Measurements from ENCODE around the gene MRPL55. TPM values are rescaled to one million over a fixed set of nuclear protein-coding genes. Genes with fewer than 3 reads are reported as not detected.

The MRPL55 gene
- total RNA-seq, 1 donor from 2014 or later: 130 TPM

- H3K4me3 ChIP-seq (ENCODE audit: low read depth, low read length): no peak overlapping the region
- no peak for DNase-seq (ENCODE audit: low read depth)
- TF ChIP-seq, protein P1, sequence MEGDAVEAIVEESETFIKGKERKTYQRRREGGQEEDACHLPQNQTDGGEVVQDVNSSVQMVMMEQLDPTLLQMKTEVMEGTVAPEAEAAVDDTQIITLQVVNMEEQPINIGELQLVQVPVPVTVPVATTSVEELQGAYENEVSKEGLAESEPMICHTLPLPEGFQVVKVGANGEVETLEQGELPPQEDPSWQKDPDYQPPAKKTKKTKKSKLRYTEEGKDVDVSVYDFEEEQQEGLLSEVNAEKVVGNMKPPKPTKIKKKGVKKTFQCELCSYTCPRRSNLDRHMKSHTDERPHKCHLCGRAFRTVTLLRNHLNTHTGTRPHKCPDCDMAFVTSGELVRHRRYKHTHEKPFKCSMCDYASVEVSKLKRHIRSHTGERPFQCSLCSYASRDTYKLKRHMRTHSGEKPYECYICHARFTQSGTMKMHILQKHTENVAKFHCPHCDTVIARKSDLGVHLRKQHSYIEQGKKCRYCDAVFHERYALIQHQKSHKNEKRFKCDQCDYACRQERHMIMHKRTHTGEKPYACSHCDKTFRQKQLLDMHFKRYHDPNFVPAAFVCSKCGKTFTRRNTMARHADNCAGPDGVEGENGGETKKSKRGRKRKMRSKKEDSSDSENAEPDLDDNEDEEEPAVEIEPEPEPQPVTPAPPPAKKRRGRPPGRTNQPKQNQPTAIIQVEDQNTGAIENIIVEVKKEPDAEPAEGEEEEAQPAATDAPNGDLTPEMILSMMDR (conservative IDR thresholded peaks at IDR 0.05; ENCODE audit: low read depth, low read length): no peak
Measured at GRCh38 chr1:228079601-228080263, 29.4 kb downstream of the MRPL55 start.

GRCh38 chr1:228079013-228079412 lies 30.1 kb downstream of the MRPL55 start:
- TF ChIP-seq, protein P1 (conservative IDR thresholded peaks at IDR 0.05; ENCODE audit: low read depth, low read length): no peak
- no peak overlapping the region for H3K4me3 ChIP-seq (ENCODE audit: low read depth, low read length)

GRCh38 chr1:228077565-228078330 lies 31.4 kb downstream of the MRPL55 start:
- TF ChIP-seq, protein P1 (conservative IDR thresholded peaks at IDR 0.05; ENCODE audit: low read depth, low read length): no peak
- no peak overlapping the region for H3K4me3 ChIP-seq (ENCODE audit: low read depth, low read length)
- no peak for DNase-seq (ENCODE audit: low read depth)

More at GRCh38 chr1:228079013-228079412, 30.1 kb downstream of the MRPL55 start:
- DNase-seq (ENCODE audit: low read depth): no peak

DNA sequence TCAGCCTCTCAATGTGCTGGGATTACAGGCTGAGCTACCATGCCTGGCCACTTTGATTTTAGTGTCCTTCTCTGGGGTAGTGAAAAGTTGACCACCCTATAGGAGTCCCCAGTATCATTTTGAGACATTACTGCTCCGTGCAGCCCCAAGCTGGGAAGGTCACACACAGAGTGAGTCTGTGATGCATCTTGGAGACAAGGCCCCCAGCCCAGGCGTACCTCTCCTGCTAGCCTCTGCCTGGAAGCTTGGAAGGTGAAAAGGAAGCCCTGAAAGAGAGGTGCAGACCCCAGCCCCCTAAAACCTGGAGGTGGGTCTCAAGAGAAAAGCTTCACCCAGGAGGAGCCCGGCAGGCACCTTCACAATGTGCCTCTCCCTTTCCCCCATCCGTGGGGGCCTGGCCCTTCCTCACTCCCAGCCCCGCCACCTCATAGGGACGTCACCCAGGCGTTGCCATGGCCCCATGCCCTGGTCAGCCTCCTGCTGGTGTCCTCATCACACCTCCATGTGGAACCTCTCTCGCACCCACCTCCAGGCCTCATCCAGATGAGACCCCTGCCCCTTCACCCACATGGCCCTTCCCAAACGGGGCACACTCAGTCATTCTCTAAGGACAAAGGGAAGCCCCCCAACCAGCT lies 32.2 kb downstream of the MRPL55 start:
- TF ChIP-seq, protein P1 (conservative IDR thresholded peaks at IDR 0.05; ENCODE audit: low read depth, low read length): no peak
- no peak overlapping the region for H3K4me3 ChIP-seq (ENCODE audit: low read depth, low read length)
- DNase-seq (ENCODE audit: low read depth): no peak

GRCh38 chr1:228075801-228076271 lies 33.3 kb downstream of the MRPL55 start:
- no peak for DNase-seq (ENCODE audit: low read depth)
- no peak overlapping the region for H3K4me3 ChIP-seq (ENCODE audit: low read depth, low read length)
- TF ChIP-seq, protein P1 (conservative IDR thresholded peaks at IDR 0.05; ENCODE audit: low read depth, low read length): no peak

DNA sequence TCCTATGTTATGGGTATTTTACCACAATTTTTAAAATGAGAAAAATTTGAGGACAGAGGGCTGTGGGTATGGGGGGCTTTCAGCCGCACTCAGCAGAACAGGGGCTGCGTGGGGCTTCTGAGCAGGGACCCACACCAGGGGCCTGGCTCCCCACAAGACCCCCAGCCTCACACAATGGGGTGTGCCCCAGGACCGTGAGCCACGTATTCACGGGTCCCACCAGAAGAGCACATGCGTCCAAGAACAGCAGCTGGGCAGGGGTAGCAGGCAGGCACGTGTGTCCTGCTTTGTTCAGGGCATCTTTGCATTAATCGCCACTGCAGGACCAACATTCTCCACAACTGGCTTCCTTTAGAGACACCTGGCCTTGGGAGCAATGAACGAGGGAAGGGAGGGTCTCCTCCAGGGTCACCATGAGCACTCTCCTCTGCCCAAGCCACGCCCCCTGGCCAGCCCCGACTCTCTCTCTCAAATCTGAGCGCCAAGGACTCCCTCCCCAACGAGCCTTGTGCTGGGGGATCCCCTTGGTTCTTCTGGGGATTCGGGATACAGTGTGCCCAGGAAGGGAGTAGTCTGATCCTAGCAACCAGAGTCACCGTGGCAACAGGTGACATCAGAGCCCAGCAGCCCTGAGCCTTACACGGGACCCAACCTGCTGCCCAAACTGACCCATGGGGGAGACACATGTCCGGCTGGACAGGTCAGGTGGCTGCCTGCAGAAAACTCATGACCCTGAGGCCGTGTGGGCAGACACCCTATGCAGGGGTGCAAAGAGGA lies 34.0 kb downstream of the MRPL55 start:
- DNase-seq (ENCODE audit: low read depth): no peak
- no peak overlapping the region for H3K4me3 ChIP-seq (ENCODE audit: low read depth, low read length)
- TF ChIP-seq, protein P1 (conservative IDR thresholded peaks at IDR 0.05; ENCODE audit: low read depth, low read length): no peak
